OCI-LY7 (cell line): ENCODE results near the gene CDC14B.

Experiments used
- EZH2phosphoT487 ChIP-seq: fragments of 200-600 bp; sonication (generic); IDR thresholded peaks from 2 replicates; pipeline ENCODE4 v1.6.1; 2018; ENCODE audit warnings: low read depth, borderline replicate concordance, mild to moderate bottlenecking, mixed run types, antibody characterized with exemption, low read length, moderate library complexity, mixed read lengths
- TF ChIP-seq, protein P1 (sequence below): fragments of 200-600 bp; sonication (generic); conservative IDR thresholded peaks from 2 replicates; pipeline ENCODE4 v1.5.1; 2014; ENCODE audit warnings: mild to moderate bottlenecking, antibody characterized with exemption, low read length, moderate library complexity, mixed read lengths

DNA sequence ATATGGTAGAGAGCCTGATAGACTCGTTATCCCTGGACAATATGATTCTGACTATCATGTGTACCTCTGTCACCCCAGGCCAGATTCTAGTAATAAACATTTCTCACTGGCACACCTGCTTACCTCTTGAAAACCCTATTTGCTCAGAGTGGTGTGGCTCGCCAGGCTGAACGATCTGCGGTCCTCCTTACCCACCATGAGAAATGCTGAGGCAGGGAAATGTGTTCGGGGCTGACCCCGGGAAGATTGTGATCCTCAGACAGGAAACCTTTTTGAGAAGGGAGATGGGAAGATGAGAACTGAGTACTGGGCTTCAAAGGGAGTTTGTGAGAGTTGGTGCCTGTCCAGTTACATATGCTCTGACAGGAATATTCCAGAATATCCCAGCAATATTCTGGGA is 46.1 kb upstream of the CDC14B start:
- TF ChIP-seq, protein P1, sequence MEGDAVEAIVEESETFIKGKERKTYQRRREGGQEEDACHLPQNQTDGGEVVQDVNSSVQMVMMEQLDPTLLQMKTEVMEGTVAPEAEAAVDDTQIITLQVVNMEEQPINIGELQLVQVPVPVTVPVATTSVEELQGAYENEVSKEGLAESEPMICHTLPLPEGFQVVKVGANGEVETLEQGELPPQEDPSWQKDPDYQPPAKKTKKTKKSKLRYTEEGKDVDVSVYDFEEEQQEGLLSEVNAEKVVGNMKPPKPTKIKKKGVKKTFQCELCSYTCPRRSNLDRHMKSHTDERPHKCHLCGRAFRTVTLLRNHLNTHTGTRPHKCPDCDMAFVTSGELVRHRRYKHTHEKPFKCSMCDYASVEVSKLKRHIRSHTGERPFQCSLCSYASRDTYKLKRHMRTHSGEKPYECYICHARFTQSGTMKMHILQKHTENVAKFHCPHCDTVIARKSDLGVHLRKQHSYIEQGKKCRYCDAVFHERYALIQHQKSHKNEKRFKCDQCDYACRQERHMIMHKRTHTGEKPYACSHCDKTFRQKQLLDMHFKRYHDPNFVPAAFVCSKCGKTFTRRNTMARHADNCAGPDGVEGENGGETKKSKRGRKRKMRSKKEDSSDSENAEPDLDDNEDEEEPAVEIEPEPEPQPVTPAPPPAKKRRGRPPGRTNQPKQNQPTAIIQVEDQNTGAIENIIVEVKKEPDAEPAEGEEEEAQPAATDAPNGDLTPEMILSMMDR, result no peak
- TF ChIP-seq EZH2phosphoT487, result no peak
